ENCODE results near the gene SMO.

DNA sequence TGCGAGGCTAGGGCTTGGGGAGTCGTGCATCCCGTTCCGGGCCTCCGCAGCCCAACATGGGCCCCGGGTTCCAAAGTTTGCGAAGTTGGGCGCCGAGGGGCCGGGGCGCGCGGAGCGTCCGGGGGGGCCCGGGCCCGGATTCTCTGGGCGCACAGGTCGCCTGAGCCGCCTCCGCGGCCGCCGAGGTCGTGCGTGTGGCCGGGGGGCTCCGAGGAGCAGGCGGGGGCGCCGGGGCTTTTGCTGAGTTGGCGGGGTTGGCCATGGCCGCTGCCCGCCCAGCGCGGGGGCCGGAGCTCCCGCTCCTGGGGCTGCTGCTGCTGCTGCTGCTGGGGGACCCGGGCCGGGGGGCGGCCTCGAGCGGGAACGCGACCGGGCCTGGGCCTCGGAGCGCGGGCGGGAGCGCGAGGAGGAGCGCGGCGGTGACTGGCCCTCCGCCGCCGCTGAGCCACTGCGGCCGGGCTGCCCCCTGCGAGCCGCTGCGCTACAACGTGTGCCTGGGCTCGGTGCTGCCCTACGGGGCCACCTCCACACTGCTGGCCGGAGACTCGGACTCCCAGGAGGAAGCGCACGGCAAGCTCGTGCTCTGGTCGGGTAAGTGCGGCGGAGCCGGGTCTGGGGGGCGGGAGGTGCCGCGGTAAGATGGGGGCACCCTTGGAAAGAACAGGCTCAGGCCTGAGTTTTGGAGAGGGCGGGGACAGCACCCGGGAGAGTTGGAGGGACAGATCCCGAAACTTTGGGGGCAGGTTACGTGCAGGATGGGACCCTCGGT, 643 bp downstream of the SMO start:
- TF ChIP-seq, protein P1, sequence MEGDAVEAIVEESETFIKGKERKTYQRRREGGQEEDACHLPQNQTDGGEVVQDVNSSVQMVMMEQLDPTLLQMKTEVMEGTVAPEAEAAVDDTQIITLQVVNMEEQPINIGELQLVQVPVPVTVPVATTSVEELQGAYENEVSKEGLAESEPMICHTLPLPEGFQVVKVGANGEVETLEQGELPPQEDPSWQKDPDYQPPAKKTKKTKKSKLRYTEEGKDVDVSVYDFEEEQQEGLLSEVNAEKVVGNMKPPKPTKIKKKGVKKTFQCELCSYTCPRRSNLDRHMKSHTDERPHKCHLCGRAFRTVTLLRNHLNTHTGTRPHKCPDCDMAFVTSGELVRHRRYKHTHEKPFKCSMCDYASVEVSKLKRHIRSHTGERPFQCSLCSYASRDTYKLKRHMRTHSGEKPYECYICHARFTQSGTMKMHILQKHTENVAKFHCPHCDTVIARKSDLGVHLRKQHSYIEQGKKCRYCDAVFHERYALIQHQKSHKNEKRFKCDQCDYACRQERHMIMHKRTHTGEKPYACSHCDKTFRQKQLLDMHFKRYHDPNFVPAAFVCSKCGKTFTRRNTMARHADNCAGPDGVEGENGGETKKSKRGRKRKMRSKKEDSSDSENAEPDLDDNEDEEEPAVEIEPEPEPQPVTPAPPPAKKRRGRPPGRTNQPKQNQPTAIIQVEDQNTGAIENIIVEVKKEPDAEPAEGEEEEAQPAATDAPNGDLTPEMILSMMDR (IDR thresholded peaks at IDR 0.05) = no peak
- TF ChIP-seq EZH2 (IDR thresholded peaks at IDR 0.05; ENCODE audit: borderline replicate concordance, insufficient read depth, low read depth, low read length, poor library complexity, severe bottlenecking) = no peak
